ENCODE data around the gene GRIK3.

DNA sequence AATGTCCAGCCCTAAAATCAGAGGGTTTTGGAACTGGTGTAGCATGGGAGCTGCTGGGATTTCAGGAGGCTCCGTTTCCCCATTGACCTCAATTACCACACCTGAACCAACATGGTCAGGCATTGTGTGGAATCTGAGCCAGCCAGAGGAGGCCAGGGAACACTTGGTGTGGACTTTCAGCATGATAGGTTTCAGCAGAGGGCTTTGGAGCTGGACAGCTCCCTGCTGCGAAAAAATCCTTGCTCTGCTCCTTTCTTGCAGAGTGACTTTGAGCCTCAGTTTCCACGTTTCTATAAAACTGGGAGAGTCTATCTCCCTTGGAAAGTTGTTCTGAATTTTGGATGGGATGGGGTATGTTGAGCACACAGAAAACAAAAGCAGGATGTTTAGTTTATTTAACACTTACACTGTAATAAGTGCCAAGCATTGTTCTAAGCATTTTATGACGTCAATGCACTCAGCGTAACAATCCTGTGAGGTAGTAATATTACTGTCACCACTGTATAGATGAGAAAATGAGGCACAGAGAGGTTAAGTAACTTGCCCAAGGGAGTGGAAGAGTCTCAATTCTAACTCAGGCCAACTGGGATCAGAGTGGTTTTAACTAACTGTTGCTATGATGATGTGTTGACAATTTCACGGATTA lies 168.0 kb downstream of the GRIK3 start:
- no peak for TF ChIP-seq POLR2A (IDR thresholded peaks at IDR 0.05; ENCODE audit: low read length)
- TF ChIP-seq GATA1 (IDR thresholded peaks at IDR 0.05; ENCODE audit: low read depth, low read length): no peak
